Measurements from ENCODE around the gene PCBP2. TPM values are rescaled to one million over a fixed set of nuclear protein-coding genes. Genes with fewer than 3 reads are reported as not detected.
A peak's percentile ranks its signal among the peaks of the same experiment; 100 is the strongest.

PCBP2 gene
- total and polyA plus RNA-seq, 2 of the 4 experiments (the other 2 are of a cell fraction): 190 to 586 TPM

DNA sequence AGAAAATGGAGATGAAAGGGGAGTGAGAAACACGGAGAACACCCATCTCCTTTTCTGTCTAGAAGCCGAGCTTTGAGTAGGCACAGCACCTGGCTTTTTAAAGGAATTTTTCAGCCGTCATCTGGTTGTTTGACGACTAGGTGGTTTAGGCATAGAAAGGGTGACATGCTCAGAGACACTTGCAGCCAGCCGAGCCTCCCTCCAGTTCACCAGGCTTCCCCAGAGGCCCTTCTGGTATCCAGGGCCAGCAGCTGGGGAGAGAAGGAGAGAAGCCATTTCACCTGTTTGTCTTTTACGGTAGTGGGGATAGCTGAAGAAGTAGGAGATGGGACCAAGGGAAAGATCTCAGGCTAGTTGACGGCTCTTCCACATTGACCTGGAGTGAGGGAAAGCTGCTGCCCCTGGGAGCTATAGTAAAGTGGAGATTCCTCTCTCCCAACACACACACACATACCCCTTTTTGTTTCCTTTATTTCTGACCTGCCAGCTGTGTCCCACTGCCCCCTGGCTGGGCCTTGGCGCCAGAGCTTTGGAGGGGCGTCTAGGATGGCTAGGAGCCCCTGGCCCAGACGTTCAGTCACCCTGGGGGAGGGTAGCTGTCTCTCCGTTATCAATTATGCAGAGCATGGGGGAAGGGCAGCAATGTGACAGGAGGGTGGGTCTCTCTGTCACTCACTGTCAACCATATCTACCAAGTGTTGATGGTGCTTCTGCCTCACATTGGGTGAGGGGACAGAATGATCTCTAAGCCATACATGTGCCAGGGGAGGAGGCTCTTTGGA lies 41.9 kb downstream of the PCBP2 start:
- H2AK9ac ChIP-seq (replicated peaks; ENCODE audit: low read depth, low read length, poor library complexity): peak overlapping the region; percentile 31
- peak overlapping the region; percentile 51 for H3K4me3 ChIP-seq (ENCODE audit: insufficient read depth, low read depth, low read length)
- H4K91ac ChIP-seq (ENCODE audit: insufficient read depth, low read depth, low read length): 0 out of 2 replicates have a peak overlapping the region, but pooled peaks have one; percentile 34
- H3K18ac ChIP-seq (ENCODE audit: low read depth, low read length): peak overlapping the region; percentile 30; the same call in 1 of the 2 replicates
- no peak overlapping the region for H2BK5ac ChIP-seq (ENCODE audit: low read depth, low read length, poor library complexity, severe bottlenecking)
- in situ Hi-C loops (cut with MboI; ENCODE audit: low sequenced_read_pairs): no loop called here
- ChIA-PET CTCF (no interaction called here), POLR2A (ENCODE audit: unreplicated experiment) (interaction anchor here (0.6 to 0.7 kb wide), 2 partner anchors 92 to 166 kb away, joined by 3 read pairs; no protein-coding TSS in a partner anchor)
- peaks cover 12% of the 10 kb centered on the region for H4K20me1 ChIP-seq (ENCODE audit: insufficient read depth, low read length)
- H3K56ac ChIP-seq (ENCODE audit: extremely low read depth, insufficient read depth, low read length): peak overlapping the region; percentile 35
- peak overlapping the region; percentile 52 for H3K9ac ChIP-seq (ENCODE audit: low read depth, low read length)
- H3K27me3 ChIP-seq (ENCODE audit: control insufficient read depth, insufficient read depth, low read length): no peaks in the 10 kb centered on the region
- peak overlapping the region; percentile 35; the same call in 1 of the 2 replicates for H2BK120ac ChIP-seq (ENCODE audit: low read depth, low read length)
- H2BK15ac ChIP-seq (ENCODE audit: low read depth, low read length): peak overlapping the region; percentile 88; the same call in 2 of the 3 replicates
- dilution Hi-C loops (cut with HindIII; ENCODE audit: low sequenced_read_pairs, unreplicated experiment): no loop called here
- intact Hi-C loops (cut with micrococcal nuclease): no loop called here
- peak overlapping the region; percentile 83 for H3K4ac ChIP-seq (ENCODE audit: low read depth, low read length)
- H3K27ac ChIP-seq (ENCODE audit: insufficient read depth, low read length): peak overlapping the region; percentile 46; the same call in 1 of the 2 replicates
- peak overlapping the region; percentile 92 for H4K5ac ChIP-seq (ENCODE audit: low read depth, low read length)
- H3K9me1 ChIP-seq (ENCODE audit: insufficient read depth, low read length): peaks cover 53% of the 10 kb centered on the region
- no peak for DNase-seq
- no peak overlapping the region; the same call in 1 of the 2 replicates for H2BK20ac ChIP-seq (ENCODE audit: low read depth, low read length)
- BruUV-seq (replicated peaks): no TSS peak
- peak overlapping the region; percentile 95 for H2AFZ ChIP-seq (replicated peaks; ENCODE audit: low read length, poor library complexity)
- peak overlapping the region; percentile 86 for H3K4me2 ChIP-seq (ENCODE audit: low read depth, low read length)
- H3K4me1 ChIP-seq (ENCODE audit: control insufficient read depth, insufficient read depth, low read length): peaks cover 24% of the 10 kb centered on the region
- H3K36me3 ChIP-seq (ENCODE audit: control insufficient read depth, insufficient read depth, low read length): peaks cover 5% of the 10 kb centered on the region; the same call in 1 of the 2 replicates
- peak overlapping the region; percentile 77; the same call in 1 of the 2 replicates for H3K23ac ChIP-seq (ENCODE audit: low read depth, low read length)
- no peak for ATAC-seq (ENCODE audit: low read depth)
- H3K9me3 ChIP-seq (ENCODE audit: control insufficient read depth, insufficient read depth, low read length): no peaks in the 10 kb centered on the region
- H4K8ac ChIP-seq (ENCODE audit: low read depth in 2 of 2, low read length in 2 of 2): peak overlapping the region; percentile 89 to 96
- peak overlapping the region; percentile 75 for H3K14ac ChIP-seq (replicated peaks; ENCODE audit: low read depth, low read length)
- H2AK5ac ChIP-seq (ENCODE audit: low read depth, low read length): peak overlapping the region; percentile 88
- peaks cover 33 to 82% of the 10 kb centered on the region in 2 experiments for H3K79me1 ChIP-seq (ENCODE audit: low read depth in 1 of 2, low read length in 2 of 2)
- no CpG with 5 or more reads among the region's 11 CpGs for WGBS, 2 experiments (ENCODE audit: extremely low coverage in 2 of 2, insufficient read length in 1 of 2)
- TF ChIP-seq CHD1 (IDR thresholded peaks at IDR 0.05; ENCODE audit: low read depth, low read length): no peak
- TF ChIP-seq BHLHE40 (IDR thresholded peaks at IDR 0.05; ENCODE audit: low read depth, low read length): no peak
- TF ChIP-seq NFE2L2 (IDR thresholded peaks at IDR 0.05; ENCODE audit: low read depth, low read length): no peak
- TF ChIP-seq CEBPB (IDR thresholded peaks at IDR 0.05; ENCODE audit: low read depth, low read length): no peak
- TF ChIP-seq, protein P1, sequence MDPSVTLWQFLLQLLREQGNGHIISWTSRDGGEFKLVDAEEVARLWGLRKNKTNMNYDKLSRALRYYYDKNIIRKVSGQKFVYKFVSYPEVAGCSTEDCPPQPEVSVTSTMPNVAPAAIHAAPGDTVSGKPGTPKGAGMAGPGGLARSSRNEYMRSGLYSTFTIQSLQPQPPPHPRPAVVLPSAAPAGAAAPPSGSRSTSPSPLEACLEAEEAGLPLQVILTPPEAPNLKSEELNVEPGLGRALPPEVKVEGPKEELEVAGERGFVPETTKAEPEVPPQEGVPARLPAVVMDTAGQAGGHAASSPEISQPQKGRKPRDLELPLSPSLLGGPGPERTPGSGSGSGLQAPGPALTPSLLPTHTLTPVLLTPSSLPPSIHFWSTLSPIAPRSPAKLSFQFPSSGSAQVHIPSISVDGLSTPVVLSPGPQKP (IDR thresholded peaks at IDR 0.05; ENCODE audit: borderline replicate concordance, low read depth, low read length): no peak
- no peak for TF ChIP-seq MXI1 (IDR thresholded peaks at IDR 0.05; ENCODE audit: borderline replicate concordance, low read depth, low read length)
- TF ChIP-seq RCOR1 (IDR thresholded peaks at IDR 0.05; ENCODE audit: insufficient replicate concordance, low read length): no peak
- no peak for TF ChIP-seq USF2 (IDR thresholded peaks at IDR 0.05; ENCODE audit: low read depth, low read length)
- no peak for TF ChIP-seq RAD21 (IDR thresholded peaks at IDR 0.05; ENCODE audit: low read length)
- TF ChIP-seq MAZ (IDR thresholded peaks at IDR 0.05; ENCODE audit: borderline replicate concordance, low read depth, low read length): no peak
- no peak for TF ChIP-seq RFX5 (IDR thresholded peaks at IDR 0.05; ENCODE audit: low read depth, low read length)
- TF ChIP-seq MAFK (IDR thresholded peaks at IDR 0.05; ENCODE audit: low read depth, low read length): no peak
- no peak for TF ChIP-seq SMC3 (IDR thresholded peaks at IDR 0.05; ENCODE audit: low read depth, low read length)
- no peak for TF ChIP-seq FOS (IDR thresholded peaks at IDR 0.05; ENCODE audit: low read depth, low read length)
- TF ChIP-seq POLR2A (IDR thresholded peaks at IDR 0.05; ENCODE audit: low read depth, low read length): no peak

All from IMR-90 (cell line).